Measurements from ENCODE around the gene USO1. TPM values are rescaled to one million over a fixed set of nuclear protein-coding genes. Genes with fewer than 3 reads are reported as not detected.

The USO1 gene
- total RNA-seq, 1 experiment from 2014 or later: 110 TPM

DNA sequence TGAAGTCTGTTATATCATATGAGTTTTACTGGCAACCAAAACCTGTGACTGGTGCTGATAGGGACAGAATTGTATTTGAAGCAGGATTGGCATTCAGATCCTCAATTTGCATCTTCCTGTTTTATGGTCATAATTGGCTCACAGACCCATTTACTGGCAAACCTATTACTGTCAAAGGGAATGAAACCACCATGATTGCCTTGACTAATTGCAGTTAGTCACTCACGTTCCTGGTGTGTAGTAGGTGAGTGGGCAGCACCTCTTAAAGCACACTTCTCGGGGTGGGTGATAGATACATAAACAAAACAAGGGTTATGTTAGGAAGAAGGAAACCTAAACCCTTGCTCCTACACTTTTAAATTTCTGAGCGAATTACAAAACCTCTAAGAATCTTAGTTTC, 96.8 kb downstream of the USO1 start:
- WGBS (ENCODE audit: extremely low coverage, insufficient read length, low lambda C conversion rate): no CpG with 5 or more reads among the region's 3 CpGs
- no peaks in the 10 kb centered on the region for H3K27me3 ChIP-seq (ENCODE audit: insufficient read depth, low read length)
- peaks cover 0 to 4% of the 10 kb centered on the region in 2 experiments; a peak in 1 of 4 replicates for H3K4me1 Mint-ChIP-seq
- no peaks in the 10 kb centered on the region for H3K4me1 ChIP-seq (ENCODE audit: insufficient read depth, low read length)
- H3K18ac ChIP-seq (ENCODE audit: insufficient read length, low read depth, low read length): no peak overlapping the region
- no peaks in the 10 kb centered on the region for H4K20me1 ChIP-seq (ENCODE audit: control insufficient read depth, insufficient read depth, insufficient read length)
- H2AK5ac ChIP-seq (ENCODE audit: insufficient read length, low read length): no peak overlapping the region
- no peak overlapping the region for H3K14ac ChIP-seq (ENCODE audit: insufficient read depth, low read length)
- H2AFZ ChIP-seq (ENCODE audit: low read length): no peak overlapping the region
- no peak overlapping the region for H2BK12ac ChIP-seq (ENCODE audit: insufficient read length, low read depth, low read length)
- no peak overlapping the region for H3T11ph ChIP-seq (ENCODE audit: low read length)
- H2BK15ac ChIP-seq (ENCODE audit: low read depth, low read length): no peak overlapping the region
- H3K27me3 Mint-ChIP-seq (ENCODE audit: low read depth): no peaks in the 10 kb centered on the region
- H3K23me2 ChIP-seq (ENCODE audit: insufficient read length, low read depth, low read length, poor library complexity, severe bottlenecking): no peaks in the 10 kb centered on the region
- H3K27ac ChIP-seq (ENCODE audit: insufficient read length, low read depth, low read length): no peak overlapping the region
- H3K9me3 Mint-ChIP-seq: no peaks in the 10 kb centered on the region
- H2BK20ac ChIP-seq (ENCODE audit: low read depth, low read length, poor library complexity, severe bottlenecking): no peak overlapping the region
- H4K5ac ChIP-seq (ENCODE audit: insufficient read length, low read depth, low read length): no peak overlapping the region
- no peak for DNase-seq
- H3K36me3 Mint-ChIP-seq (ENCODE audit: insufficient read depth in 1 of 3, low read depth in 3 of 3): no peaks in the 10 kb centered on the region
- H3K79me1 ChIP-seq (ENCODE audit: insufficient read depth, low read depth, low read length, poor library complexity, severe bottlenecking): no peaks in the 10 kb centered on the region
- no peak overlapping the region for H3K23ac ChIP-seq (ENCODE audit: insufficient read length, low read depth, low read length)
- H4K8ac ChIP-seq (replicated peaks; ENCODE audit: insufficient read length, low read depth, low read length): no peak overlapping the region
- TF ChIP-seq CTCF (conservative IDR thresholded peaks at IDR 0.05): no peak
- no peak overlapping the region for H3K9ac ChIP-seq (ENCODE audit: extremely low read depth, insufficient read length, low read length)
- H2BK5ac ChIP-seq (ENCODE audit: insufficient read length, low read length): no peak overlapping the region
- no peak overlapping the region for H3K27ac Mint-ChIP-seq
- H3K4ac ChIP-seq (ENCODE audit: low read depth, low read length): no peak overlapping the region
- H3K79me2 ChIP-seq (ENCODE audit: insufficient read depth, low read length): no peaks in the 10 kb centered on the region
- no peak overlapping the region for H4K91ac ChIP-seq (ENCODE audit: insufficient read length, low read depth, low read length)
- H2BK120ac ChIP-seq (ENCODE audit: low read depth, low read length, poor library complexity, severe bottlenecking): no peak overlapping the region
- H3K4me3 Mint-ChIP-seq: no peak overlapping the region
- H3K9me3 ChIP-seq (ENCODE audit: control insufficient read depth, low read depth, low read length): no peaks in the 10 kb centered on the region
- H3K56ac ChIP-seq (ENCODE audit: insufficient read length, low read depth, low read length): no peak overlapping the region
- no peak overlapping the region for H3K4me2 ChIP-seq (ENCODE audit: insufficient read depth, insufficient read length, low read length)

Measured in H9 (cell line).